ENCODE results near the gene KLK7.

GRCh38 chr19:51010066-51010795, 26.5 kb upstream of the KLK7 start:
- TF ChIP-seq POLR2AphosphoS5 (IDR thresholded peaks at IDR 0.05; ENCODE audit: low read depth, low read length) (no peak), POLR2A (IDR thresholded peaks at IDR 0.05; ENCODE audit: low read depth, low read length) (no peak), TAF1 (IDR thresholded peaks at IDR 0.05; ENCODE audit: low read depth, low read length) (no peak)
